H9 (cell line): Measurements from ENCODE around the gene TBL1Y. TPM values are rescaled to one million over a fixed set of nuclear protein-coding genes. Genes with fewer than 3 reads are reported as not detected.

ENCODE experiments used
- DNase-seq: peaks from one replicate; pipeline ENCODE4 v3.0.0-alpha.2; 2017
- H2AFZ ChIP-seq: one replicate; pipeline ENCODE4 v1.6.1; 2013; ENCODE audit warnings: mild to moderate bottlenecking, low read length, control low read depth, moderate library complexity
- H2AK5ac ChIP-seq: 2 replicates; pipeline ENCODE4 v1.6.1; 2013; ENCODE audit warnings: low read length, control low read depth, mixed read lengths; ENCODE audit not compliant: insufficient read length
- H2BK120ac ChIP-seq: one replicate; pipeline ENCODE4 v1.6.1; 2013; ENCODE audit warnings: low read depth, mild to moderate bottlenecking, low read length, control low read depth, inconsistent platforms; ENCODE audit not compliant: poor library complexity, severe bottlenecking
- H2BK12ac ChIP-seq: 2 replicates; pipeline ENCODE4 v1.6.1; 2013; ENCODE audit warnings: low read length, control low read depth, mixed read lengths, low read depth; ENCODE audit not compliant: insufficient read length
- H2BK15ac ChIP-seq: 2 replicates; pipeline ENCODE4 v1.6.1; 2013; ENCODE audit warnings: low read depth, low read length, control low read depth
- H2BK20ac ChIP-seq: one replicate; pipeline ENCODE4 v1.6.1; 2013; ENCODE audit warnings: low read depth, mild to moderate bottlenecking, low read length, control low read depth, inconsistent platforms; ENCODE audit not compliant: poor library complexity, severe bottlenecking
- H2BK5ac ChIP-seq: 2 replicates; pipeline ENCODE4 v1.6.1; 2013; ENCODE audit warnings: low read length, control low read depth, mixed read lengths; ENCODE audit not compliant: insufficient read length
- H3K14ac ChIP-seq: 2 replicates; pipeline ENCODE4 v1.6.1; 2013; ENCODE audit warnings: low read length, control low read depth; ENCODE audit not compliant: insufficient read depth
- H3K18ac ChIP-seq: 2 replicates; pipeline ENCODE4 v1.6.1; 2013; ENCODE audit warnings: low read depth, mild to moderate bottlenecking, mixed read lengths, low read length, control low read depth; ENCODE audit not compliant: insufficient read length
- H3K23ac ChIP-seq: 2 replicates; pipeline ENCODE4 v1.6.1; 2013; ENCODE audit warnings: low read length, control low read depth, mixed read lengths, low read depth; ENCODE audit not compliant: insufficient read length
- H3K23me2 ChIP-seq: 2 replicates; pipeline ENCODE4 v1.6.1; 2013; ENCODE audit warnings: low read depth, mild to moderate bottlenecking, mixed read lengths, low read length, control low read depth; ENCODE audit not compliant: insufficient read length, poor library complexity, severe bottlenecking
- H3K27ac ChIP-seq: 2 replicates; pipeline ENCODE4 v1.5.1; 2013; ENCODE audit warnings: low read length, control low read depth, mixed read lengths, low read depth; ENCODE audit not compliant: insufficient read length
- H3K27me3 ChIP-seq: 2 replicates; pipeline ENCODE4 v1.6.1; 2013; ENCODE audit warnings: low read length, control low read depth, inconsistent platforms; ENCODE audit not compliant: insufficient read depth
- H3K4ac ChIP-seq: 2 replicates; pipeline ENCODE4 v1.6.1; 2013; ENCODE audit warnings: low read depth, mild to moderate bottlenecking, control low read depth, inconsistent platforms, low read length, moderate library complexity
- H3K4me1 ChIP-seq: 2 replicates; pipeline ENCODE4 v1.6.1; 2013; ENCODE audit warnings: low read length, control low read depth, inconsistent platforms; ENCODE audit not compliant: insufficient read depth
- H3K4me2 ChIP-seq: 2 replicates; pipeline ENCODE4 v1.6.1; 2013; ENCODE audit warnings: low read length, control low read depth, mixed read lengths; ENCODE audit not compliant: insufficient read length, insufficient read depth
- H3K56ac ChIP-seq: 2 replicates; pipeline ENCODE4 v1.6.1; 2013; ENCODE audit warnings: low read depth, mild to moderate bottlenecking, mixed read lengths, low read length, control low read depth; ENCODE audit not compliant: insufficient read length
- H3K79me1 ChIP-seq: 2 replicates; pipeline ENCODE4 v1.6.1; 2013; ENCODE audit warnings: low read depth, mild to moderate bottlenecking, moderate library complexity, low read length, control low read depth, inconsistent platforms; ENCODE audit not compliant: insufficient read depth, poor library complexity, severe bottlenecking
- H3K79me2 ChIP-seq: 2 replicates; pipeline ENCODE4 v1.6.1; 2013; ENCODE audit warnings: low read length, control low read depth, inconsistent platforms; ENCODE audit not compliant: insufficient read depth
- H3K9ac ChIP-seq: 2 replicates; pipeline ENCODE4 v1.6.1; 2013; ENCODE audit warnings: low read length, control low read depth, mixed read lengths; ENCODE audit not compliant: insufficient read length; ENCODE audit errors: extremely low read depth
- H3K9me3 ChIP-seq: one replicate; pipeline ENCODE4 v1.6.1; 2013; ENCODE audit warnings: low read depth, low read length, inconsistent platforms; ENCODE audit not compliant: control insufficient read depth
- H3T11ph ChIP-seq: one replicate; pipeline ENCODE4 v1.6.1; 2013; ENCODE audit warnings: mild to moderate bottlenecking, low read length, control low read depth, inconsistent platforms
- H4K20me1 ChIP-seq: one replicate; pipeline ENCODE4 v1.6.1; 2013; ENCODE audit not compliant: control insufficient read depth, insufficient read length, insufficient read depth
- H4K5ac ChIP-seq: 2 replicates; pipeline ENCODE4 v1.6.1; 2013; ENCODE audit warnings: low read depth, mild to moderate bottlenecking, mixed read lengths, low read length, control low read depth; ENCODE audit not compliant: insufficient read length
- H4K8ac ChIP-seq: replicated peaks from 2 replicates; pipeline ENCODE4 v1.6.1; 2013; ENCODE audit warnings: low read length, control low read depth, mixed read lengths, low read depth; ENCODE audit not compliant: insufficient read length
- H4K91ac ChIP-seq: 2 replicates; pipeline ENCODE4 v1.6.1; 2013; ENCODE audit warnings: low read depth, mild to moderate bottlenecking, moderate library complexity, mixed read lengths, low read length, control low read depth; ENCODE audit not compliant: insufficient read length
- H3K27ac Mint-ChIP-seq, 3 experiments: 2 replicates in 2 of 3; 3 replicates in 1 of 3; pipeline ENCODE4 v1.8.0; 2020 to 2021; ENCODE audit warnings: mixed read lengths in 3 of 3, mild to moderate bottlenecking in 1 of 3, moderate library complexity in 1 of 3
- H3K27me3 Mint-ChIP-seq: 2 replicates; pipeline ENCODE4 v1.8.0; 2021; ENCODE audit warnings: low read depth, mild to moderate bottlenecking, moderate library complexity, mixed read lengths
- H3K36me3 Mint-ChIP-seq, 3 experiments: 2 replicates in 2 of 3; 3 replicates in 1 of 3; pipeline ENCODE4 v1.8.0; 2020 to 2021; ENCODE audit warnings: low read depth in 3 of 3, mixed read lengths in 3 of 3; ENCODE audit not compliant: insufficient read depth in 1 of 3
- H3K4me1 Mint-ChIP-seq, 2 experiments: 2 replicates each; pipeline ENCODE4 v1.8.0; 2020; ENCODE audit warnings: mixed read lengths in 2 of 2
- H3K4me3 Mint-ChIP-seq, 2 experiments: 2 replicates in 1 of 2; 3 replicates in 1 of 2; pipeline ENCODE4 v1.8.0; 2020 to 2021; ENCODE audit warnings: mild to moderate bottlenecking in 2 of 2, mixed read lengths in 2 of 2, moderate library complexity in 1 of 2
- H3K9me3 Mint-ChIP-seq, 2 experiments: 2 replicates in 1 of 2; 3 replicates in 1 of 2; pipeline ENCODE4 v1.8.0; 2020; ENCODE audit warnings: mild to moderate bottlenecking in 2 of 2, mixed read lengths in 2 of 2, moderate library complexity in 1 of 2
- WGBS: extraction: QIAGEN DNeasy Blood & Tissue Kit; methylation state at CpG from one replicate; pipeline ENCODE4 v1.1.7; 2013; ENCODE audit warnings: missing lambda C conversion rate, low lambda C conversion rate, mixed read lengths; ENCODE audit not compliant: insufficient read length; ENCODE audit errors: extremely low coverage; 5-methylcytosine and 5-hydroxymethylcytosine counted together
- total RNA-seq: library from RNA; stranded (reverse); gene quantifications from 2 replicates; pipeline ENCODE4 v1.2.1, GENCODE V29; 2021
- TF ChIP-seq, protein P1 (sequence below): fragments of 200-600 bp; sonication (generic); conservative IDR thresholded peaks from 3 replicates; pipeline ENCODE4 v1.8.0; 2021; ENCODE audit warnings: antibody characterized with exemption, mild to moderate bottlenecking

Gene TBL1Y
- total RNA-seq, 1 experiment from 2014 or later, result not detected

DNA sequence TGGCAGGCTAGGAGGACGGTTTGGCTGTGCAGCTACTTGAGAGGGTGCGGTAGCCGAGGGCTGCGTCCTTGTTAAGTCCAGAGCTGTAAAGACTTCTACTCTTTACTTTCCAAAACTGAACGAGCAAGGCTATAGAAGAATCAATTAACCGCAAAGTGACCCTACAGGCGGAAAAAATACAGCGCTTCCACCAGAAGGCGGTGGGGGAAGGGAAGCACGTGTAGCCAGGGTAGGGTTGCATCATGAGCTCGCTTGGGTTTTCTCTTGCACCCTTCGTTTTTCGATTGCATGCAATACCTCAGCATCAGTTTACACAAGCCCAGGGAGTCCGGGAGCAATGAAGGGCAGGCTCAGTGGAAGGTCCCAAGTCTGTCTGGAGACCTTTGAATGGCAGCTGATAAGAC lies 1.4 kb upstream of the TBL1Y start:
- Histone ChIP-seq H3K79me1 (no peaks in the 10 kb centered on the region), H3K9ac (no peak overlapping the region), H2BK20ac (no peak overlapping the region), H3K14ac (no peak overlapping the region), H2BK15ac (no peak overlapping the region), H3K27me3 (no peaks in the 10 kb centered on the region), H3T11ph (no peak overlapping the region), H3K18ac (no peak overlapping the region), H3K23ac (no peak overlapping the region), H3K27ac (no peak overlapping the region), H4K8ac (no peak overlapping the region), H3K56ac (no peak overlapping the region), H3K79me2 (no peaks in the 10 kb centered on the region), H2AFZ (no peak overlapping the region), H3K4ac (no peak overlapping the region), H2BK120ac (no peak overlapping the region), H2AK5ac (no peak overlapping the region), H2BK5ac (no peak overlapping the region), H4K5ac (no peak overlapping the region), H3K4me2 (no peak overlapping the region), H3K9me3 (no peaks in the 10 kb centered on the region), H4K91ac (no peak overlapping the region), H3K4me1 (no peaks in the 10 kb centered on the region), H2BK12ac (no peak overlapping the region), H3K23me2 (no peaks in the 10 kb centered on the region), H4K20me1 (no peaks in the 10 kb centered on the region)
- H3K27me3 Mint-ChIP-seq, result no peaks in the 10 kb centered on the region
- no peaks in the 10 kb centered on the region for H3K36me3 Mint-ChIP-seq
- WGBS, result no CpG with 5 or more reads among the region's 14 CpGs
- no peak for DNase-seq
- no peaks in the 10 kb centered on the region for H3K9me3 Mint-ChIP-seq
- H3K27ac Mint-ChIP-seq, result no peak overlapping the region
- H3K4me1 Mint-ChIP-seq, result no peaks in the 10 kb centered on the region
- H3K4me3 Mint-ChIP-seq, result no peak overlapping the region
- TF ChIP-seq, protein P1, sequence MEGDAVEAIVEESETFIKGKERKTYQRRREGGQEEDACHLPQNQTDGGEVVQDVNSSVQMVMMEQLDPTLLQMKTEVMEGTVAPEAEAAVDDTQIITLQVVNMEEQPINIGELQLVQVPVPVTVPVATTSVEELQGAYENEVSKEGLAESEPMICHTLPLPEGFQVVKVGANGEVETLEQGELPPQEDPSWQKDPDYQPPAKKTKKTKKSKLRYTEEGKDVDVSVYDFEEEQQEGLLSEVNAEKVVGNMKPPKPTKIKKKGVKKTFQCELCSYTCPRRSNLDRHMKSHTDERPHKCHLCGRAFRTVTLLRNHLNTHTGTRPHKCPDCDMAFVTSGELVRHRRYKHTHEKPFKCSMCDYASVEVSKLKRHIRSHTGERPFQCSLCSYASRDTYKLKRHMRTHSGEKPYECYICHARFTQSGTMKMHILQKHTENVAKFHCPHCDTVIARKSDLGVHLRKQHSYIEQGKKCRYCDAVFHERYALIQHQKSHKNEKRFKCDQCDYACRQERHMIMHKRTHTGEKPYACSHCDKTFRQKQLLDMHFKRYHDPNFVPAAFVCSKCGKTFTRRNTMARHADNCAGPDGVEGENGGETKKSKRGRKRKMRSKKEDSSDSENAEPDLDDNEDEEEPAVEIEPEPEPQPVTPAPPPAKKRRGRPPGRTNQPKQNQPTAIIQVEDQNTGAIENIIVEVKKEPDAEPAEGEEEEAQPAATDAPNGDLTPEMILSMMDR, result no peak
